Activated T-helper 1 cell treated with Interleukin-2 at 50 U/mL for 16 hours (primary cell): ENCODE results near the gene REXO4.
A peak's percentile ranks its signal among the peaks of the same experiment; 100 is the strongest.

Experiments used
- DNase-seq: peaks from one replicate; pipeline ENCODE4 v3.0.0-alpha.2; 2020; ENCODE audit warnings: low read depth

REXO4 gene

GRCh38 chr9:133367221-133367620, 50.6 kb downstream of the REXO4 start:
- no peak for DNase-seq

- DNase-seq = no peak
These were observed 51.4 kb downstream of the REXO4 start for GRCh38 chr9:133366435-133366834.

- DNase-seq = no peak
These were observed 55.3 kb downstream of the REXO4 start for GRCh38 chr9:133362359-133363044.

- no peak for DNase-seq
These were observed 56.2 kb downstream of the REXO4 start for GRCh38 chr9:133361507-133362092.

GRCh38 chr9:133360400-133361393, 57.1 kb downstream of the REXO4 start:
- DNase-seq = no peak

GRCh38 chr9:133359399-133360175, 58.2 kb downstream of the REXO4 start:
- DNase-seq = no peak

GRCh38 chr9:133357656-133358055, 60.2 kb downstream of the REXO4 start:
- DNase-seq = no peak

- peak; percentile 86 for DNase-seq
These were observed 61.3 kb downstream of the REXO4 start, which contains the start of the genes SURF1 and SURF2 for GRCh38 chr9:133356391-133357091. Gene SURF1, minus strand, starts transcription at chr9:133356487. Its CDS starts 34 bp downstream, at chr9:133356453. Gene SURF2, plus strand, starts transcription at chr9:133356550. Its CDS starts 43 bp downstream, at chr9:133356593.
